NCI-H2029 (cell line): Measurements from ENCODE around the gene PTPA.

Source experiments
- DNase-seq: peaks from one replicate; lab custom pipeline; 2025; lab: John Stamatoyannopoulos, UW

The PTPA gene

DNA sequence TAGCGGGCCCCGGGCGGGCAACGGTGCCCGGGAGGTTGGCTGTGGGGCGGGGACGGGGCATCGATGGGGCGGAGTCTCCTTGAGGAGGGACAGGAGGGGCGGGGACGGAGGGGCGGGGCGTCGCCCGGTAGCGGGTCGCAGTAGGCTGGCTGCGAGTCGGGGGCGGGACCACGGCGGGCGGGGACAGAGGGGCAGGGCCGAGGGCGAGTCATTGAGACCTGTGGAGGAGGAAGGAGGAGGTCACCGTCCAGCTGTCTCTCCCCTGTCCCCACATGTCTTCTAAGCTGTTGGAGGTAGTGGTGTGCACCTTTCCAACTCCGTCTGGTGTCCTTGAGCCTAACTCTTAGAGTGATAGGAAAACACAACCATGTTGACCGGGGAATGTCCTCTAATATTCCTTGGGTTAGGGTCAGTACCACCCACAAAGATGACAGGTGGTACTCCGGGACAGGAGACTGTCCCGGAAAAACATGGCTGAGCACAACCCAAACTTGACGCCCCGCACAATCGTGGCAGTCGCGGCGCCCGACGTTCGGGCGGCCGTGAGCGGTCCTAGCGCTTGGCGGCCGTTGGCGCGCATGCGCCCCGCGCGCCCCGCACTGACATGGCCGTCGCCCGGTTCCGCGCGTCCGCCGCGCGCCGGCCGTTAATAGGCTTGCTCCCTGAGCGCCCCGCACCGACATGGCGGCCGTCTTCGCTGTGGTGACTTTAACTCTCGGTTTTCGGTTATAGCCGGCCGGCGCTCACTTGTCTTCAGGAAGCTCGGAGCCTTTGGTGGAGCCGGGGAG lies at the start of gene PTPA, which contains the start of gene CRAT:
Gene PTPA (plus strand): TSS at position 676 of the 788 bp plus-strand sequence. CDS start 186 bp downstream, outside the sequence.
Gene CRAT (minus strand): TSS at position 54 of the 788 bp plus-strand sequence. CDS start 284 bp downstream, outside the sequence.
- peak; percentile 91 for DNase-seq

DNA sequence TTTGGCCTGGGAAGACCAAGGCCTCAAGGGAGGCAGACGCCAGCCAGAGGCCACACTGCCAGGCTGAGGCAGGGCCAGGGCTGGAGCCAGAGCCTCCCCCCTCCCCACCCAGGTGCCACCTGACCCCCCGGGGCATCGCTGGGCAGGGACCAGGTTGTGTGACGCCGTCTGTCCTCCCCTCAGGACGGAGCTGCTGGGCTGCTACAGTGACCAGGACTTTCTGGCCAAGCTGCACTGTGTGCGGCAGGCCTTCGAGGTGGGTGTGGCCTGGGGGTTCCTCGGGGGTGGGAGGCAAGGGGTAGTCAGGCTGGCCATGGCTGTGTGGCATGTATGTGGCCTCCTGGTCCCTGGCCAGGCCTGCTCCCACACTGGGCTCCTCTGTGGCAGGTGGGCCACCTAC lies 48.2 kb upstream of the PTPA start:
- DNase-seq, result no peak

DNA sequence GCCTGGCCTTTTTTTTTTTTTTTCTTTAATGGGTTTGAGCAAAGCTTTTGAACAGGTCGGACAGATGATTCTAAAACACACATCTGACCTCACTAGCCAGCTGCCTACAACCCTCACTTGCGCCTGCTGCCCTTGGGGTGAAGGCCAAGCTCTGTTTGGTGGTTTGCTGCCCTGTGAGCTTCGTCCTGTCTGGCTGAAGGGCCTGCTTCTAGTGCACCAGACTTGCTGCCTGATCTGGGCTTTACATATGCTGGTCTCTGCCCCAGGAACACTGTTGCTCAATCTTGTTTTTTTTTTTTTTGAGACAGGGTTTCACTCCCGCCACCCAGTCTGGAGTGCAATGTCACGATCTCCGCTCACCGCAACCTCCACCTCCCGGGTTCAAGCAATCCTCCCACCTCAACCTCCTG lies 46.7 kb upstream of the PTPA start:
- no peak for DNase-seq

DNA sequence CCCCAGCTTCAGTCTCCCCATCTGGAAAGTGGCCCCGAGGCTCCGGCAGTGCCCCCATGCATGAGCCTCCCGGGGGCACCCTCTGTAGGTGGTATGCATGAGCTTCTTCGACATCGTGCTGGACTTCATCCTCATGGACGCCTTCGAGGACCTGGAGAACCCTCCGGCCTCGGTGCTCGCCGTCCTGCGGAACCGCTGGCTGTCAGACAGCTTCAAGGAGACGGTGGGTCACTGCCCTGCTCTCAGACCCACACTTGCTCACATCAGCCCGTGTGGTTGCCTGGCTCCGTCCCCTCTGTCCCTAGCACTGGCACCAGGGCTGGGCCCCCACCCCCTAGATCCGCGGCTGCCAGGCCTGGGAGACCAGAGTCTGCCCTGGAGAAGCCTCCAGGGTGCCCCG lies 43.1 kb upstream of the PTPA start:
- DNase-seq, result no peak

DNA sequence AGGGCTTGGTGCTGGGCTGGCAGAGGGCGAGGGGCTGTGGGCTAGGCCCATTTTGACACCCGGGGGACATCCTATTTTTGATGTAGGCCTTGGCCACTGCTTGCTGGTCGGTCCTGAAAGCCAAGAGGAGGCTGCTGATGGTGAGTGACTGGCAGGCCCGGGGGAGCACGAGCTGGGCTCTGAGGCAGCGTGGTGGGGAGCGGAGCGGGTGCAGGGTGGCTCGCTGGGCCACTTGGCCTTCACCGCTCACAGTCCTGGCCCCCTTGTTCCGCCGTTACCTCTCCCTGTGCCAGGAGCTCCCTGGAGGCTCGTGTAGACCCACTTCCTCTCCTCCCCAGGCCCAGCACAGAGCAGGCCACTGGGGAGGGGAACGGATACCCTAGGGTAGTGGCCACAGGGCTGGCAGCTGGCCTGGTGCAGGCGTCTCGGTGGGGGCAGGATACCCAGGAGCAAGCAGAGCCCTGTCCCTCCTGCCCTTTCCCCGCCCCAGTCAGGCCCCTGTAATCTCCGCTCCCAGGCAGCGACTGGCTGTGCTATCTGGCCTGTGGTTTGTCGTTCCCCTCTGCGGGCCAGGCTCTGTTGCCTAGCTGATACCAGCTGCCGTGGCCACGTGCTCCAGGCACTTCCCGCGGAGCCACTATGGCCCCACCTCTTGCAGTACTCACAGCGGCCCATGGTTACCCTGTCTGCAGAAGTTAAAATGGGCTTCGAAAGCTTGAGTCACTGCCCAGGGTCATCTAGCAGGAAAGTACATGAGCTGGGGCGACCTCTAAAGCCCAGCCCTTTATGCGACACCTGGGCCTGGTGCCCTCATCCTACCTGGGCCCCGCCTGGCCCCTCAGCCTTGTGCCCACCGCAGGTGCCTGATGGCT lies 42.0 kb upstream of the PTPA start:
- no peak for DNase-seq

DNA sequence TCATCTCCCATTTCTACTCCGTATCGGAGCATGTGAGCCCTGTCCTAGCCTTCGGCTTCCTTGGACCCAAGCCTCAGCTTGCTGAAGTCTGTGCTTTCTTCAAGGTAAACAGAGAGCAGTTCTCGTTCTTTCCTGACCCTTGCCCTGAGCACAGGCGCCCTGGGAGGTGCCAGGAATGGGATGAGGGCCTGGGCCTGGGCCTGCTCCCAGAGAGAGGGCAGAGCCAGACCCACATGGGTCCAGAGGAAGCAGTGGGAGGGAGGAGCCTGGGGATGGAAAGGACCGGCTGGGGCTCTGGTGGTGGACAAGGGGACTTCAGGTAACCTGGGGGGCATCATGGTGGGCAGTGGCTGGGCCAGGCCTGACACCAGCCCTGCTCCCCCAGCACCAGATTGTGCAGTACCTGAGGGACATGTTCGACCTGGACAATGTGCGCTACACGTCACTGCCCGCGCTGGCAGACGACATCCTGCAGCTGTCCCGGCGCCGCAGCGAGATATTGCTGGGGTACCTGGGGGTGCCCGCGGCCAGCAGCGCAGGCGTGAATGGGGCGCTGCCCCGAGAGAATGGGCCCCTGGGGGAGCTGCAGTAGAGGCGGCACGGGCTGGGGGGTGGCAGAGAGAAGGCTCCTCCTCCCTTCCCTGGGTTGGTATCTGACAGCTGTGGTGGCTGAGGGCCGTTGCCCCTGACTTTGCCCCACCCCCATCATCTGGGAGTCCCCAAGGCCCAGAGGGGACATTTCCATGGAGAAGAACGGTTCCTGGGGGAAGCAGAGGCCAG lies 41.2 kb upstream of the PTPA start:
- DNase-seq, result no peak

DNA sequence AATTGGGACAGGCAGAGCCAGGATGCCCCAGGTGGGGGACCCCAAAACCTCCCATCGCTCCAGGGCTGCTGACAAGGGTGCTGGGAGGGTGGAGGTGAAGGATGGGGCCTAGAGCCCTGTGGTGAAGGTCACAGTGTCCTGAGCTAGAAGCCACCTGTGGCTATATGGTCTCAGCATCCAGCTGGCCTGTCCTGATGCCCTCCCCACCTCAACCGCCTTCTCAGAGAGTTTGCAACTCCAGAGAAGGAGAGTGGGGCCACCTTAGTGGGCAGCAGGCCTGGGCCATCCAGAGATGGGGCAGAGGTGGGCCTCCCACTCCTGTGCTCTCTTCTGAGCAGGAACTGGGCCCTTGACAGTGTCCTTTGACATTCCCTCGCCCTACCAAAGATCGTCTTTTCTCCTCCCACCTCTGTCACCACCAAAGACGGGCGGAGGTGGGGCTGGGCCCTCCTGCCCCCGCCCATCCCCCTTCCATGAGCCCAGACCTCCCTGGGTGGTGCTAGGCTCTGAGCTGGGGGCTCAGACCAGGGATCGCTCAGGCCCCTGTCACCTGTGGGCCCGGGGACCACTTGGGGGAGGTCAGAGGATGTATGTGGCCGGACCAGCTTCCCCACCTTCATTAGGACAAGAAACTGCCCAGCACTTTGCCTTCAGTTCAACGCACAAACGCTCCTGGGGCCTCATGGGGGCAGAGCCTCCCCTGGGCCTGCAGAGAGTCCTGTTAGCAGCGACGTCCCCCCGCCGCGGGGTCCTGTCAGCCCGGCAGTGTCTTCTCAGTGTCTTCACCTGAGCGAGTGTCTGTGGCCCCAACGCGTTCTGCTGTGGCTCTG lies 40.3 kb upstream of the PTPA start:
- no peak for DNase-seq

DNA sequence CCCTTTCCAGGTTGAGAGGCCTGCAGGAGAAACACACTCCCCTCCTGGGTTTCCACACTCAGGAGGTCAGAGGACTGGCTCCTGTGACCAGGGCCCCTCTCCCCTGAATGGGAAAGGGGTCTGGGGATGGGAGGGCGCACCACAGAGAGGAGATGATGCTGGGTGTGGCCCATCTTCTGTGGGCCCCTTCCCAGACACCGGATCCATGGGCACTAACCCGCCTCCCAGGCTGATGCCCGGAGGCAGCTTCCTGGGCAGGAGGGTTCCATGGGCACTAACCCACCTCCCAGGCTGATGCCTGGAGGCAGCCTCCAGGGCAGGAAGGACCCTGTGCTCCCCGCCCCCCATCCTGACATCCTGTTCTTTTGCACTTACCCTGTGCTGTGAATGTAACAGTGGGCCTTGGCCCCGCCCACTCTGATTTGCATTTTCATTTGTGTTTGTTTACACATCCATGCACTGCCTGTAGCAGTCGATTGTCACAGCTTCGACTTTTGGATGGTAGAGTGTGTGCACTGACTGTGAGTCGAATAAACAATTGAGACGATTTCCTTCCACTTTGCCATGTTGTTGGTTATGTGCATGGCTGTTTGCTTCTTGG lies 39.6 kb upstream of the PTPA start:
- no peak for DNase-seq

DNA sequence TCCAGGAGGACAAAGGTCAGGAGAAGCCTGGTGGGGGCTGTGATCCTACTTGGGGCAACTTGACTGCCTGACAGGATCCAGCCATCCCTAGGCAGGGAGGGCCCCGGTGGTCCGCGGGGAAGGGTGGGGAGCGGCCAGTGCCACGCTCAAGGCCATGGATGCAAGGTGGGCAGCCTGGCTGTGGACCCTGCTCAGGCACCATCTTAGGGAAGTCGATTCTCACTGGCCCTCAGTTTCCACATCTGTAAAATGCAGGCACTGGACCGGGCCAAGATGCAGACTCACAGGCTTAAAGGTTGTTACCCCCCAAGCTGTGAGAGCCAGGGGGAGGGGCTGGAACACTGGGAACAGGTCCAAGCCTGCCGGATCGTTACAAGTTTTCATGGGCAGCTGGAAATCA lies 39.0 kb upstream of the PTPA start:
- no peak for DNase-seq

DNA sequence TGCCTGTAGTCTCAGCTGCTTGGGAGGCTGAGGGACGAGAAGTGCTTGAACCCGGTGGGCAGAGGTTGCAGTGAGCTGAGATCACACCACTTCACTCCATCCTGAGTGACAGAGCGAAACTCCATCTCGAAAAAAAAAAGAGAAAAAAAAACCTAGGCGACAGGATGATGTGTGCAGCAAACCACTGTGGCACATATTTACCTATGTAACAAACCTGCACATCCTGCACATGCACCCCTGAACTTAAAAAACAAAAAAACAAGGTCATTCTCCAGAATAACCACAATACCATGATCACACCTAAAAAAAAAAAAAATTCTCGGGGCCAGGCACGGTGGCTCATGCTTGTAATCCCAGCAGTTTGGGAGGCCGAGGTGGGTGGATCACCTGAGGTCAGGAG lies 37.8 kb upstream of the PTPA start:
- no peak for DNase-seq

DNA sequence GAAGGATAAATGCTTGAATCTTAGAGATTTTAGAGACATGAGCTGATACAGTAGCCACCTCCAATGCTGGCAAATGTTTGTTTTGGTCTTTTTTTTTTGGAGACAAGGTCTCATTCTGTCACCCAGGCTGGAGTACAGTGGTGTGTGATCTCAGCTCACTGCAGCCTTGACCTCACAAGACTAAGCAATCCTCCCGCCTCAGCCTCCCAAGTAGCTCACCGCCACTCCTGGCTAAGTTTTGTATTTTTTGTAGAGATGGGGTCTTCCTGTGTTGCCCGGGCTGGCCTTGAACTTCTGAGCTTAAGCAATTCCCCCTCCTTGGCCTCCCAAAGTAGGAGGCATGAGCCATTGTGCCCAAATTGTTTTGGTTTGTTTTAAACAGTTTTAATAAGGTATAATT lies 37.1 kb upstream of the PTPA start:
- DNase-seq, result no peak

DNA sequence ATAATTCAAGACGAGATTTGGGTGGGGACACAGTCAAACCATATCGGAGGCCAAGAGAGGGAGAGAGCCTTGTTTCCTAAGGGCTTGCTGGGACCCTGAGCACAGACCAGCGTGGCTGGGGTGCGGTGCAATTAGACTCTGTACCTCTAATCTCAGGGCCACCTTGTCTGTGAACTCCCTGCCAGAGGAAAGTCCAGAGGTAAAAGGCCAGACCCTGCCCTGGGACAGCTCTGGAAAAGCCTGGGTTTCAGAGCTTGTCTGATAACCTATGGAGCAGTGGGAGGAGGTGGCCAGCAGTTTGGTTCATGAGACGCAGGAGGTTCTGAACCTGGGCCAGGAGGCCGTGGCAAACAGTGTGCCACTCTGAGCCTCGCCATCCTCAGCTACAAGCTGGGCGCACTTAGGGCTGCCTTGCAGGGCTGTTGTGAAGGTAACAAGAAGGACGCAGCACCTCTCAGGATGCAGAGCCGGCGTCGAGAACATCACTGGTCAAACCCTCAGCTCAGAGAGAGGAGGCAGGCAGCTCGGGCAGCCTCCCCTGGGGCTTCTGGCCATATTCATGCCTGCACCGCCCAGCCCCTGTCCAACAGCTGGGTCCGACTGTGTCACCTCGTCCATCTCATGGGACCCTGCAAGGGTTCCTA lies 35.1 kb upstream of the PTPA start:
- DNase-seq, result no peak

DNA sequence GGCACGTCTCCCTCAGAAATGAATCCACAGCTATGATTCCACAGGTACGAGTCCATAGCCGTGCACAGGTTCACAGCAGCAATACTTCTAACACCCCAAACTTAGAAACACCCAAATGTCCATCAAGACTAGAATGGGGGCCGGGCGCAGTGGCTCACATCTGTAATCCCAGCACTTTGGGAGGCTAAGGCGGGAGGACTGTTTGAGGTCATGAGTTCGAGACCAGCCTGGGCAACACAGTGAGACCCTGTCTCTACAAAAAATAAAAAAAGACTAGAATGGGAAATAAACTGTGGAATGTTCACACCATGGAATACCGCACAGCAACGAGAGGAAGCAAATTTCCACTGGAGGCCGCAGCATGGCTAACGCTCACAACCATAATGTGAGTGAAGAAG lies 34.6 kb upstream of the PTPA start:
- DNase-seq, result no peak

DNA sequence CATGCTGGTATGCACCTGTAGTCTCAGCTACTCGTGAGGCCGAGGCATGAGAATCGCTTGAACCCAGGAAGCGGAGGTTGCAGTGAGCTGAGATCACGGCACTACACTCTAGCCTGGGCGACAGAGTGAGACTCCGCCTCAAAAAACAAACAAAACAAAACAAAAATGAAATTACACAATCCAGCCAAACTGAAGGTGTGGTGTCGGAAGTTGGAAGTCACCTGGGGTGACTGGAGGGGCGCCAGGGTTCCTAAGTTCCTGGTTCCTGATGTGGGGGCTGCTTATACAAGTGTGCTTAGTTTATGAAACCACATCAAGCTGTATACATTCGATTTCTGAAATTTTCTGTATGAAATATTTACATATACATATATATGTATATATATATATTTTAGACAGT lies 34.0 kb upstream of the PTPA start:
- DNase-seq, result no peak

DNA sequence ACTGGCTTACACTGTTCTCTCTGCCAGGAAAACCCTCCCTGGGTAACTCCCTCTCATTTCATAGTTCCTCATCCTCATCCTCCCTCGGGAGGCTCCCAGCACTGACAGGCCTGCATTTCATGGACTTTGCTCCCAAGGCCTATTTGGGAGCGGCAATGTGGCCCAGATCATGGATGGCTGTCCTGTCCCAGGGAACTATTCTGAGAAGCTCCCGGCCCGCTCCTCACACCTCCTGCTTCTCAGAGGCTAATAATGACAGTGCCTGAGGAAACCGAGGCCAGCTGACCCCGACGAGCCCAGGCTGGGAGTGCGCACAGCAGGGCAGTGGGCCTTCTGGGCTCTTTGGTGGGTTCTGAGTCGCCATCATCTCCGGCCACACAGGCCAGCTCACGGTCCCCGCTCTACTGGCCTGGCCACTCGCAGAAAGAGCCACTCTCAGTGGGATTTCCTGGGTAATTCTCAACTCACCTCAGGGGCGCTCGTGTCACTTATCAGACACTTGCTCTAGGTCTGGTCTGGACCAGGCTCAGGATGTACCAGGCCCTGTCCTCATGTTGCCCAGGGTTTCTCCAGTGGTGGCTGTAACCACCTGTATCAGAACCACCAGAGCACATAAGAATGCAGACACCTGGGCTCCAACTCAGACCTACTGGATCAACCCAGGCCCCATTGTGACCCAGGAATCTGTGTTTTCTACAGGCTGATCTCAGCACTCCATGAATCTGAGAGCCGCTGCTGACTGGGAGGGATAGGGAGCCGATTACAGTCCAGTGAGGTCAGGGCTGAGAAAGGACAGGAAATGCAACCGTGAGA lies 32.3 kb upstream of the PTPA start:
- no peak for DNase-seq

DNA sequence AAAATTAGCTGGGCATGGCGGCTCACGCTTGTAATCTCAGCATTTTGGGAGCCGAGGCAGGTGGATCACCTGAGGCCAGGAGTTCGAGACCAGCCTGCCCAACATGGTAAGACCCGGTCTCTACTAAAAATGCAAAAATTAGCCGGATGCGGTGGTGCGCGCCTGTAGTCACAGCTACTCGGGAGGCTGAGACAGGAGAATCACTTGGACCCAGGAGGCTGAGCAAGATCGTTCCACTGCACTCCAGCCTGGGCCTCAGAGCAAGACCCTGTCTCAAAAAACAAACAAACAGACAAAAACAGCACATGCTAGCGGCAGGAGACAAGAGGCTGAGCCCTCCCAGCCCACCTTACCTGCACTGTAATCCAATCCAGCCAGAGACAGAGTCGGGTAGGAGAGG lies 31.4 kb upstream of the PTPA start:
- no peak for DNase-seq

DNA sequence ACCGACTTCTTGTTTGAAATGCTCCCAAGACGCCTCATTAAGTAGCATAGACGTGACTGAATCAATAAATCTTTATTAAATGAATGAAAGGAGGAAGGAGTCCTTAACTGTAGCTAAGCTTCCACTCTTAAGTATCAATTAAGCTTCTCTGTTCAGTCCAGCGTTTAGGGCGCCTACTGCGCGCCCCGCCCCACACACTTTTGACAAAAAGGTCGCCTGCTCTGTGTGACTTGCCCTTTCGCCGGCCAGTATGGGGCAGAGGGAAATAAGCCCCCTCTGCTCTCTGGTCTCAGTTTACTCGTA lies 31.0 kb upstream of the PTPA start:
- DNase-seq, result no peak

DNA sequence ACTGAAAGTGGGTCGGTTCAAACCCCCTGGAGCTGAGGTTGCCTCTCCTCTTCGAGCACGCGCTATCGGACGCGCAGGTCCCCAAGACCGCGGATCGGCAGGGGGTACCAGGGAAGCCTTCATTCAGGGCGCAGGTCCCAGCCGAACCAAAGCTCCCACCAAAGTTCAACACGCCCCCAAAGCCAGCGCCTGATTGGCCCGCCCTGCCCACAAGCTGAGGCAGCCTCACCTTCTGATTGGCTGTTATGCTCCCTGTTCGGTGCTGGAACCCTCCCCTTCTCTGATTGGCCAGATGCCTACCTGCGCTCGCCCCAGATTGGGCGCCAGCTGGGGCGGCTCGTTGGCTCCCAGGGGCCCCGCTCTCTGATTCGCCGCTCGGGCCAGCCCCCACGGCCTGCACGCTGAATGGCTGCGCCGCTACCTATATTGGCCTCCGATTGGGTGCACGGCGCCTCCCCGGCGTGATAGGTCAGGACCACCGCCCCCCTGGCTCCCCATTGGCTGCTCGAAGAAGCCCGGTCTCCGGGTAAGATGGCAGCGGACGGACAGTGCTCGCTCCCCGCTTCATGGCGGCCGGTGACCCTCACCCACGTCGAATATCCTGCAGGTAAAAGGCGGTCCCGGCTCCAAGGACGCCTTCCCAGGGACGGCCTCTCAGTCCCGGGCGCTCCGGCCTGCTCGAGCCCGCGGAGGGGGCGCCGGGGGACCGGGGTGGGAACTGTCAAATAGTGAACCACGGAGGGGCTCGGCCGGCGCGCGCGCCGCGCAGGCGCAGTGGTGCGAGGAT lies 30.4 kb upstream of the PTPA start, which contains the start of gene DOLPP1:
Gene DOLPP1 (plus strand): TSS at position 511 of the 787 bp plus-strand sequence. CDS start 21 bp downstream, at position 532.
- DNase-seq, result peak; percentile 99

DNA sequence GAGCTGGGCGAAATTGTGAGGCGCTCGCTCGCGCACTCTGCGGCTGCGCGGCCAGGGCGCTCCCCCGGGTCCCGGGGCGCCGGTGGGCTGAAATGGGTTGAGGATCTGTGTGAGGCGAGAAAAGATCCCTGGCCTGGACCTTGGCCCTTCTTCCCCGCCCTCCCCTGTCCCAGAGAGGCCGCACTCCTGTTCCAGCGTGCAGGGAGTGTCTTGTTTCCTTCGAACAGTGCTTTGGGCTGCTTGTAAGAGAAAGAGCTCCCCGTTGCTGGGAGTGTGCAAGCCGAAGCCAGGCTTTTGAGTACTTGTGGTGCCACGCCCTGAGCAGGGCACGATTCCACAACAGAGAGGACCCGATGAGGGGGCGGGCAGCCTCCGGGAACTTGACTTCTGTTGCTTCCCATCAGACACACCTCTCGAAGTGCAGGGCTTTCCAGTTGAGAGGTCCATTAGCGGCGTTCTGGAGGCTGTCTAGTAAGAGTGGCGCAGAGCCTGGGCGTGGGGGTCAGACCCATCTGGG lies 29.8 kb upstream of the PTPA start:
- no peak for DNase-seq
